Measurements from ENCODE around the gene GRIP2. TPM values are rescaled to one million over a fixed set of nuclear protein-coding genes. Genes with fewer than 3 reads are reported as not detected.
A peak's percentile ranks its signal among the peaks of the same experiment; 100 is the strongest.
"Not testable (repeated sequence)": the region's sequence is repeated elsewhere in the genome, so short reads cannot be mapped to it uniquely, and the experiment has no call there.

GRIP2 gene
- polyA plus RNA-seq, 6 donors from 2014 or later: 0.09 TPM; not detected in 5

DNA sequence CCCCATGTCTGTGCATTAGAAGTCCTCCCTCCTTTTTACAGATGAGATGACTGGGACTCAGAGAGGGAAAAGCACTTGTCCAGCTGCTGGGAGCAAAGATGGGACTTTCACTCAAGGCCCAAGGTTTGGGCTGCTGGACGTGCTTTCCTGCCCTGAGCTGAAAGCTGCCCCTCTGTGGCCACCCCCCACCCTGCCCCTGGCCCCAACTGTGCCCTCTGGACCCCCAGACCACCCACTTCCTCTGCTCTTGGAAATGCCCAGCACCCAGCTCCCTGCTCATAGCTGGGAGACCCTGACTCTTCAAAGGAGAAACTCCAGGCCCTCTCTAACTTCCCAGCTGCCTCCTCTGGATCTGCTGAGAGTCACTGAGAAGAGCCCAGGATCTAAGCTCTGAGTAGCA is 20.7 kb downstream of the GRIP2 start:
- Mint-ChIP-seq H3K4me1 (no peaks in the 10 kb centered on the region), H3K9me3 (peaks cover 0 to 4% (median 0%) of the 10 kb centered on the region in 7 donors), H3K36me3 (no peaks in the 10 kb centered on the region), H3K27me3 (peaks cover 4 to 32% (median 25%) of the 10 kb centered on the region in 3 donors), H3K27ac (peak overlapping the region in 1 of 6 donors; percentile 36), H3K4me3 (no peak overlapping the region)
- DNase-seq: no peak
- ATAC-seq (ENCODE audit: low read depth in 2 of 2): no peak

DNA sequence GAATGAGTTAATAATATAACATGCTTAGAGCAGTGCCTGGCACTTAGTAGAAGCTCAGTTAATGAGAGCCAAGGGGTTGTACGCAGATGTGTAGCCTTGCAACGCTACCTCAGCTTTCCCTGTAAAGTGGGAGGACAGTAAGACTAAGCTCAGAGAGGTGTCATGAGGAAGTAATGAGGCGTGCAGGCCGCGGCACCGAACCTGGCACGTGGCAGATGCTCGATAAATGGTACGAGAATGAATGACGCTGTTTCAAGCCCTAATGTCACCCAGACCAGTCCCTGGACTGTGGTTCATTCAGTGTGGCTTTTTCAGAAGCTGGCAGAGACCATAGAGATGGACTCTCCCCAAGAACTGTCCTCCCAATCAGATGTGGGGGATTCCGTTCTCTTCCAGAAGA is 21.2 kb downstream of the GRIP2 start:
- Mint-ChIP-seq H3K27ac (peak overlapping the region in 1 of 6 donors; percentile 11), H3K4me3 (no peak overlapping the region), H3K27me3 (peaks cover 4 to 32% (median 25%) of the 10 kb centered on the region in 3 donors), H3K9me3 (peaks cover 0 to 4% (median 0%) of the 10 kb centered on the region in 7 donors), H3K36me3 (no peaks in the 10 kb centered on the region), H3K4me1 (no peaks in the 10 kb centered on the region)
- no peak for DNase-seq
- ATAC-seq (ENCODE audit: low read depth in 2 of 2): no peak

GRCh38 chr3:14518432-14518802 is 21.7 kb downstream of the GRIP2 start:
- H3K36me3 Mint-ChIP-seq: no peaks in the 10 kb centered on the region
- ATAC-seq (ENCODE audit: low read depth in 2 of 2) (no peak), DNase-seq (no peak)
- no peak overlapping the region for H3K27ac Mint-ChIP-seq
- peaks cover 0 to 4% (median 0%) of the 10 kb centered on the region in 7 donors for H3K9me3 Mint-ChIP-seq
- H3K4me3 Mint-ChIP-seq: peak overlapping the region in 1 of 8 donors; percentile 26
- no peaks in the 10 kb centered on the region for H3K4me1 Mint-ChIP-seq
- H3K27me3 Mint-ChIP-seq: peaks cover 3 to 31% (median 22%) of the 10 kb centered on the region in 3 donors

DNA sequence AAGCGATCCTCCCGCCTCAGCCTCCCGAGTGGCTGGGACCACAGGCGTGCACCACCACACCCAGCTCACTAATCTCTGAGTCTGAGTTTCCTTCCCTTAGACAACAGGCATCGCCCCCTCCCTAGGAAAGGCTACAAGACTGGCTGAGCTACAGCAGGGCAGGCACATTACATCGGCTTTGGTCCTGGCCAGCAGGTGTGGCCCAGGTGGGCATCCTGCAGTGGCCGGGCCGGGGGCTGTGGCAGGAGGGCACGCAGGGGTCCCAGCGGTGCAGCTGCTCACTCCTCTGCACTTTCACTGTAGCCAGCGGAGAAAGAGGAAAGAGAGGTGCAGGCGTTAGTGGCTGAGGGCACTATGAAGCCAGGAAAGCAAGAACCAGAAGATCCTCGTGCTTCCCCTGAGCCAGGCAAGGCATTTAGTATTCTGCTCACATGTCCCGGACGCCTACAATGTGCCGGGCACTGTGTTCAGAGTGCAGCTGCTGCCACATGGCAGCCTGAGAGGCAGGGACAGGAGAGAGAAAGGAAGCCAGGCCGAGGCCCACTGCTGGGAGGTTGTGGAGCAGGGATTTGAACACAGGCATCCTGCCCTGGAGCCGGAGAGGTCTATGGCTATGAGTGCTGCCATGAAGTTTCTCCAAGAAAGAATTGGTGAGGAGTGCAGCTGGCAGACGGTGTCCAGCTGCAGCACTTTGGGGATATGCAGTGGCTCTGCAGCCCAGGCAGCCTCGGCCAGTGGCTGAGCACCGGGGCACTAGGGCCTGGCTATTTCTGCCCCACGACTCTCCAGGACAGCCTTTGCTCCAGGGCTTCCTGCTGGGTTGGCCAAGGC is 22.3 kb downstream of the GRIP2 start:
- H3K36me3 Mint-ChIP-seq: no peaks in the 10 kb centered on the region
- ATAC-seq (ENCODE audit: low read depth in 2 of 2) (no peak), DNase-seq (no peak)
- no peak overlapping the region for H3K27ac Mint-ChIP-seq
- no peaks in the 10 kb centered on the region for H3K4me1 Mint-ChIP-seq
- H3K27me3 Mint-ChIP-seq: peaks cover 0 to 25% (median 16%) of the 10 kb centered on the region in 3 donors
- no peak overlapping the region for H3K4me3 Mint-ChIP-seq
- peaks cover 0 to 4% (median 0%) of the 10 kb centered on the region in 7 donors for H3K9me3 Mint-ChIP-seq

- H3K4me3 Mint-ChIP-seq: no peak overlapping the region
- H3K36me3 Mint-ChIP-seq: no peaks in the 10 kb centered on the region
- peaks cover 0 to 23% (median 15%) of the 10 kb centered on the region in 3 donors for H3K27me3 Mint-ChIP-seq
- peaks cover 0 to 4% (median 0%) of the 10 kb centered on the region in 7 donors for H3K9me3 Mint-ChIP-seq
- ATAC-seq (ENCODE audit: low read depth in 2 of 2) (no peak), DNase-seq (no peak)
- no peak overlapping the region for H3K27ac Mint-ChIP-seq
- no peaks in the 10 kb centered on the region for H3K4me1 Mint-ChIP-seq
Observed at GRCh38 chr3:14516738-14517345, 23.3 kb downstream of the GRIP2 start.

DNA sequence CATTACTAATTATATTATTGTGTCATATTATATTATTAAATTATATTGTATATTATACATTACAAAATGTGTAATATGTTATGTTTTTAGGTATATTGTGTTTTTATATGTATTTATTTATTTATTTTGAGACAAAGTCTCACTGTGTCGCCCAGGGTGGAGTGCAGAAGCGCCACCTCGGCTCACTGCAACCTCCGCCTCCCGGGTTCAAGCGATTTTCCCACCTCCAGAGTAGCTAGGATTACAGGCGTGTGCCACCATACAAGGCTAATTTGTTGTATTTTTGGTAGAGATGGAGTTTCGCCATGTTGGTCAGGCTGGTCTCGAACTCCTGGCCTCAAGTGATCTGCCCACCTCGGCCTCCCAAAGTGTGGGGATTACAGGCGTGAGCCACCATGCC is 24.6 kb downstream of the GRIP2 start:
- H3K27me3 Mint-ChIP-seq: peaks cover 0 to 17% (median 7%) of the 10 kb centered on the region in 3 donors
- not testable (repeated sequence) for H3K36me3 Mint-ChIP-seq; ATAC-seq (ENCODE audit: low read depth in 2 of 2); H3K4me3 Mint-ChIP-seq; H3K9me3 Mint-ChIP-seq; DNase-seq; H3K27ac Mint-ChIP-seq; H3K4me1 Mint-ChIP-seq

GRCh38 chr3:14514323-14514720 is 25.8 kb downstream of the GRIP2 start:
- peaks cover 0 to 4% (median 0%) of the 10 kb centered on the region in 7 donors for H3K9me3 Mint-ChIP-seq

DNA sequence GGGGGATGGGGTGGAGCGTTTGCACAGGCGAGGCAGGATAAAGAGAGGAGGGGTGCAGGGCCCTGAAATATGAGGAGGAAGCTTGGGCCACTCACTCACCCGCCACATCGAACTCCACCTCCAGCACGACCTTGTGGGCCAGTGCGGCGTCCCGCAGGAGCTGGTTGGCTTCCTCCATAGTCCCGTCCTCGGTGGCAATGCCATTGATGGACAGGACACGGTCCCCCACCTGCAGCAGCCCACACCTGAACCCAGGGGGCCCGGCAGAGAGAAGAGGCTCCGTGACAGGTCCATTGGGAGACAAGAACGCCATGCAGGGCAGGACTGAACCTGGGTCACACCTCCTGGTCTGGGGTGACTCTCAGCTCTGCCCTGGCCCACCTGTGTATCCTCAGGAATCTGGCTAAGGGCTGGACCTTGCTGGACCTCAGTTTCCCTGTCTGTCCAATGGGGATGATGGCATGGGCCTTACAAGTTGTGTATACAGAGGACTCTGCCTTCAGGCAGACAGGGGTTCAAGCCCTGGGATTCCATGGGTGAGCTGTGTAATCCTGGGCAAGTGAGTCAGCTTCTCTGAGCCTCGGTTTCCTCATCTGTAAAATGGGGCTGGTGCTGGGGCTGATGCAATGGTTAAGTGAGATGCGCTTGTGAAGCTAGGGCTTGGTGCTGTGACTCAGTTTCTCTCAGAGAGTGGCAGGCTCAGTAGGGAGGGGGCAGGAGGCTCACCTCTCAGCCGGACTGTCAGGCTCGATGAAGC is 26.4 kb downstream of the GRIP2 start:
- no peaks in the 10 kb centered on the region for H3K36me3 Mint-ChIP-seq
- no peak for DNase-seq

More at GRCh38 chr3:14514323-14514720, 25.8 kb downstream of the GRIP2 start:
- H3K27me3 Mint-ChIP-seq: peaks cover 0 to 13% (median 7%) of the 10 kb centered on the region in 3 donors
- peaks cover 0 to under 1% (median 0%) of the 10 kb centered on the region in 3 donors for H3K4me1 Mint-ChIP-seq
- H3K36me3 Mint-ChIP-seq: no peaks in the 10 kb centered on the region
- H3K4me3 Mint-ChIP-seq: no peak overlapping the region
- H3K27ac Mint-ChIP-seq: no peak overlapping the region
- no peak for DNase-seq
- no peak for ATAC-seq (ENCODE audit: low read depth in 2 of 2)

GRCh38 chr3:14512942-14513327 is 27.2 kb downstream of the GRIP2 start:
- H3K4me1 Mint-ChIP-seq: peaks cover 3 to 10% (median 5%) of the 10 kb centered on the region in 3 donors
- no peak overlapping the region for H3K4me3 Mint-ChIP-seq
- H3K27me3 Mint-ChIP-seq: peaks cover 0 to 17% (median 13%) of the 10 kb centered on the region in 3 donors
- no peak for DNase-seq
- no peak overlapping the region for H3K27ac Mint-ChIP-seq
- no peaks in the 10 kb centered on the region for H3K36me3 Mint-ChIP-seq
- peaks cover 0 to 4% (median 0%) of the 10 kb centered on the region in 7 donors for H3K9me3 Mint-ChIP-seq
- ATAC-seq (ENCODE audit: low read depth in 2 of 2): no peak

More for the DNA sequence above, 26.4 kb downstream of the GRIP2 start:
- H3K27me3 Mint-ChIP-seq: peaks cover 0 to 15% (median 7%) of the 10 kb centered on the region in 3 donors
- peaks cover 0 to 5% (median 0%) of the 10 kb centered on the region in 3 donors for H3K4me1 Mint-ChIP-seq
- H3K27ac Mint-ChIP-seq: no peak overlapping the region
- peaks cover 0 to 4% (median 0%) of the 10 kb centered on the region in 7 donors for H3K9me3 Mint-ChIP-seq
- no peak for ATAC-seq (ENCODE audit: low read depth in 2 of 2)
- no peak overlapping the region for H3K4me3 Mint-ChIP-seq

- peaks cover 0 to 4% (median 0%) of the 10 kb centered on the region in 7 donors for H3K9me3 Mint-ChIP-seq
- no peak overlapping the region for H3K27ac Mint-ChIP-seq
- H3K27me3 Mint-ChIP-seq: peaks cover 0 to 18% (median 15%) of the 10 kb centered on the region in 3 donors
- no peak overlapping the region for H3K4me3 Mint-ChIP-seq
- ATAC-seq (ENCODE audit: low read depth in 2 of 2) (no peak), DNase-seq (no peak)
- H3K36me3 Mint-ChIP-seq: no peaks in the 10 kb centered on the region
- peaks cover 3 to 10% (median 5%) of the 10 kb centered on the region in 3 donors for H3K4me1 Mint-ChIP-seq
Observed at GRCh38 chr3:14512281-14512941, 27.7 kb downstream of the GRIP2 start.

DNA sequence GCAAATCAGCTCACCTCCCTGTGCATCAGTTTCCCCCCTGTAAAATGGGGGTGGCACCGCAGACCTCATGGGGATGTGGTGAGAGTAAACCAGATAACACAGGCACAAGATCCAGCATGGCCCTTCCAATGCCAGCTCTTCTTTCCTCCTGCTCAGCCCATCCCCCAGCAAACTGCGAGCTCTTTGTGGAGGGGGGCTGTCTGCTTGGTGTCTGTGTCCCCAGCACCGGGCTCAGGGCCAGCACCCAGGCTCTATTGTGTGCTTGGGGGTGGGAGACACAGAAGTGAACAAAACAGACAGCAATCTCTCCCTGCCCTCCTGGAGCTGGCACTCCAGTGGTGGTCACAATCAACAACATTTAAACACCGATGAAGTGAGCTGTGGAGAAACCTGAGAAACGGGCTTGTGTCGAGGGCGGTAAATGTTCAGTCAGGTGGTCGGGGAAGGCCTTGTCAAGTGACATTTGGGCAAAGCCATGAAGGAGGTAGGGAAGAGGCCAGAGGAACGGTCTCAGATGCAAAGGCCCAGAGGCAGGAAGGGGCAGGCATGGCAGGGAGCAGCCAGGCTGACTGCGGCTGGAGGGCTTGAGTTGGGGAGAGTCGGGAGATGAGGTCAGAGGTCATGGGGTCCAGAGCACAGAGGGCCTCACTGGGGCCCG is 28.4 kb downstream of the GRIP2 start:
- no peak for DNase-seq
- no peak overlapping the region for H3K4me3 Mint-ChIP-seq
- peak overlapping the region in 1 of 6 donors; percentile 39 for H3K27ac Mint-ChIP-seq

DNA sequence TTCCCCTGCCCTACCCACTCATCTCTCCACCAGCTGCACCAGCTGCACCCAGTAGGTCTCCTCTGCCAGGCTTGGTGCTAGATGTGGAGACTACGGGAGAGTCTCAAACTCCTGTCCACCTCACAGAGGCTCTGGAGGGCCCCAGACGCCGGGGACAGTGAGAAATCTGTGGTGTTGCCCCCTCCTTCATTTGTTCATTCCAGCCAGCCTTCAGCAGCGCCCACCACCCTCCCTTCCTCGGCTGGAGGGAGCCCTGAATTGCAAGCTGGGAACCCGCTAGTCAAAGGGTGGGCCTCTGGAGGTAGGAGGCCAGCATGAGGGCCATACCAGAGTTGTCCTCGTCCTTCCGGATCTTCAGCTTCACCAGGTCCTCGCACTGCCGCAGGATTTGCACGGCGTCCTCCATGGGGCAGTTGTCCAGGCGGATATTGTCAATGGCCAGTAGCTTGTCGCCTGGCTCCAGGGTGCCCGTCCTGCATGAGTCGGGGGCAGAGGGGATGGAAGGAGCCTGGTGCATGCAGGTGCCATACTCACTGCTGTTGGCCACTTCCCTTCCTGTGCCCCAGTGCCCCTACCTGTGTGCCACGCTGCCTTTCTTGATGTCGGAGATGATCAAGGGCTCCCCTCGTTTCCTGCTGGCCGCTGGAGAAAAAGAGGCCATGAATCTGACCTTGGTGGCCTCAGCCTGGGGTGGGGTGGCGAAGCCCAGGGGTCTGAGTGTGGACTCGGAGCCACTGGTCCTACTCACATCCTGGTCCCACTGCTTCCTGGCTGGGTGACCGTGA is 29.1 kb downstream of the GRIP2 start:
- Mint-ChIP-seq H3K4me3 (no peak overlapping the region), H3K27ac (no peak overlapping the region), H3K9me3 (no peaks in the 10 kb centered on the region), H3K27me3 (peaks cover 0 to 25% (median 8%) of the 10 kb centered on the region in 3 donors), H3K36me3 (no peaks in the 10 kb centered on the region), H3K4me1 (peaks cover 3 to 10% (median 5%) of the 10 kb centered on the region in 3 donors)
- DNase-seq (no peak), ATAC-seq (ENCODE audit: low read depth in 2 of 2) (no peak)

More for the DNA sequence above, 28.4 kb downstream of the GRIP2 start:
- ATAC-seq (ENCODE audit: low read depth in 2 of 2): no peak
- Mint-ChIP-seq H3K4me1 (peaks cover 3 to 10% (median 5%) of the 10 kb centered on the region in 3 donors), H3K36me3 (no peaks in the 10 kb centered on the region), H3K9me3 (peaks cover 0 to under 1% (median 0%) of the 10 kb centered on the region in 7 donors), H3K27me3 (peaks cover 0 to 18% (median 10%) of the 10 kb centered on the region in 3 donors)
